OCI-LY1 (cell line): Measurements from ENCODE around the gene ACTL8.

Source experiments
- CTCF ChIP-seq: fragments of 200-600 bp; sonication (generic), shearing (Covaris generic); IDR thresholded peaks from 2 replicates; pipeline ENCODE4 v1.5.1; 2017; ENCODE audit warnings: mild to moderate bottlenecking, antibody characterized with exemption, low read length, moderate library complexity, mixed read lengths
- EZH2 ChIP-seq: fragments of 200-600 bp; sonication (generic), shearing (Covaris generic); IDR thresholded peaks from 2 replicates; pipeline ENCODE4 v1.8.0; 2017; ENCODE audit warnings: borderline replicate concordance, mixed run types, mild to moderate bottlenecking, antibody characterized with exemption, low read length, moderate library complexity, mixed read lengths

- TF ChIP-seq CTCF (no peak), EZH2 (no peak)
Observed at GRCh38 chr1:17772615-17773212, 17.6 kb downstream of the ACTL8 start.
